HAP-1 (cell line): ENCODE data around the gene ZNF2.
"Not testable (repeated sequence)": the region's sequence is repeated elsewhere in the genome, so short reads cannot be mapped to it uniquely, and the experiment has no call there.

Experiments used
- DNase-seq, 2 experiments: peaks; one replicate each; pipeline ENCODE4 v3.0.0-alpha.2; 2016 to 2020; ENCODE audit warnings: low spot score in 2 of 2
- H3K27me3 ChIP-seq: fragments of 250-450 bp; sonication (Bioruptor Pico); 2 replicates; pipeline ENCODE4 v1.5.1; 2020; ENCODE audit warnings: low read depth, mild to moderate bottlenecking, moderate library complexity
- H3K36me3 ChIP-seq: fragments of 250-450 bp; sonication (Bioruptor Pico); replicated peaks from 2 replicates; pipeline ENCODE4 v1.5.1; 2020; ENCODE audit warnings: mild to moderate bottlenecking
- H3K4me1 ChIP-seq: fragments of 250-450 bp; sonication (Bioruptor Pico); 2 replicates; pipeline ENCODE4 v1.5.1; 2020; ENCODE audit warnings: mild to moderate bottlenecking
- H3K4me3 ChIP-seq: fragments of 250-450 bp; sonication (Bioruptor Pico); 2 replicates; pipeline ENCODE4 v1.5.1; 2020; ENCODE audit warnings: mild to moderate bottlenecking, moderate library complexity
- H3K9me3 ChIP-seq: fragments of 250-450 bp; sonication (Bioruptor Pico); 2 replicates; pipeline ENCODE4 v1.5.1; 2020; ENCODE audit warnings: mild to moderate bottlenecking, moderate library complexity
- in situ Hi-C: fragments of 300-500 bp; cut with MboI; formaldehyde crosslinking; loops from 3 replicates; pipeline ENCODE4 v1.14.3; 2020; ENCODE audit warnings: low sequenced_read_pairs, inconsistent platforms, mixed read lengths

ZNF2 gene

DNA sequence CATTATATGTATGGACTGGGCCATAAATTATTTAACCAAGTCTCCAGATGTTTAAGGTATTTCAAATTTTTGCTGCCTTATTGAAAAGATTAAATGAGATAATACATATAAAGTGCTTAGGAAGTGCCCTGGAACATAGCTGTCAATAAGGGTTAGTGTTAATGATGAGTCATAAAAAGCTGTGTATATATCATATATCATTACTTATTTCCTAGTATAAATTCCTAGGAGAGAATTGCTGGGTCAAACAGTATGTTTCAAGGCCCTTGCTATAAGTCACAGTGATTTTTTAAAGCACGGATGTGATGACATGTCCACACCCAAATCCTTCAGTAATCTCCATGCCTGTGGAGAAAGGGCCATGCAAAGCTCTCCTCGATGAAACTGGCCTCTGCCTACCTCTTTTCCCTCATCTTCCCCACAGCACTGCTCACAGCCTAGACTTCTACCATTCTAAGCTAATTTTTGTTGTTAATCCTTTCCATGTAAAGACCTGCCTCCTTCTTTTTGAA, 8.5 kb downstream of the ZNF2 start:
- DNase-seq = no peak
- H3K4me1 ChIP-seq = no peaks in the 10 kb centered on the region
- H3K36me3 ChIP-seq = no peaks in the 10 kb centered on the region
- in situ Hi-C loops = no loop called here
- H3K4me3 ChIP-seq = no peak overlapping the region
- H3K27me3 ChIP-seq = no peaks in the 10 kb centered on the region
- H3K9me3 ChIP-seq = no peaks in the 10 kb centered on the region

DNA sequence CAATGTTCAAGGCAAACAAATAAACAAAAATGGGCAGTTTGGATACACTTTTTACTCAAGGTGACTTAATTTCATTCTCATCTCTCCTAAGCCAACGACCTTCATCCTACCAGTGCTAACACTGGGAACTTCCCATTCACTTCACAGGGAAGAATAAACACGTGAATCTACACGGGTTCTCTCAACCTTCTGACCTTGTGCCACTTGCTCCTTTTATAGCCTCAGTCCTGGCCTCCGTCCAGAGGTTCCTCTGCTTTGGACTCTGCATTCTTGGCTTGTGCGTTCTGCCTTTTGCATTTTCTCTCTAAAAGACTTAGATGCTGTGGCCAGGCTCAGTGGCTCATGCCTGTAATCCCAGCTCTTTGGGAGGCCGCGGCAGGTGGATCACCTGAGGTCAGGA, 13.8 kb downstream of the ZNF2 start:
- no peaks in the 10 kb centered on the region for H3K9me3 ChIP-seq
- no peaks in the 10 kb centered on the region for H3K4me1 ChIP-seq
- no peaks in the 10 kb centered on the region for H3K27me3 ChIP-seq
- in situ Hi-C loops = no loop called here
- no peak overlapping the region for H3K4me3 ChIP-seq
- no peak for DNase-seq
- H3K36me3 ChIP-seq = peaks cover 15% of the 10 kb centered on the region

- Histone ChIP-seq H3K4me1 (no peaks in the 10 kb centered on the region), H3K36me3 (peaks cover 15% of the 10 kb centered on the region), H3K9me3 (no peaks in the 10 kb centered on the region), H3K4me3 (no peak overlapping the region), H3K27me3 (no peaks in the 10 kb centered on the region)
- in situ Hi-C loops = no loop called here
- DNase-seq = no peak
Observed at GRCh38 chr2:95181774-95182173, 16.2 kb downstream of the ZNF2 start.

DNA sequence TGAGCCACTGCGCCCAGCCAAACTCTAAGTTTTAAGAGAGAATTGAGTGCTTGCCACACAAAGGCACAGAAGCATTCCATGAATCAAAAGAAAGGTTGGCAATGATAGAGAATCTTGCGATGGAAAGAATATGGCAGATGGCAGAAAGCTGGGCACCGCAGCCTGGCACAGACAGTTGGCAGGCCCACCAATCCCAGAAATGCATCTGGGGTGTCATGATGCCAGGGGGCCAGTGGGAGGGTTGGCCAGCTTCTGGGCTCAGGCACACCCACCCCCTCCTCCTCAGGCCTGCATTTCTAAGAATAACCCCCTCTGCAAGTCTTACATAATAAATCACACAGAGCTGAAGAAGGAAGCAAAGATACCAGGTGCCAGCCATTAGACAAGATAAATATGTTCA, 19.6 kb downstream of the ZNF2 start:
- Histone ChIP-seq H3K9me3 (no peaks in the 10 kb centered on the region), H3K4me1 (no peaks in the 10 kb centered on the region), H3K27me3 (no peaks in the 10 kb centered on the region), H3K36me3 (peaks cover 15% of the 10 kb centered on the region), H3K4me3 (no peak overlapping the region)
- in situ Hi-C loops = no loop called here
- DNase-seq = no peak

DNA sequence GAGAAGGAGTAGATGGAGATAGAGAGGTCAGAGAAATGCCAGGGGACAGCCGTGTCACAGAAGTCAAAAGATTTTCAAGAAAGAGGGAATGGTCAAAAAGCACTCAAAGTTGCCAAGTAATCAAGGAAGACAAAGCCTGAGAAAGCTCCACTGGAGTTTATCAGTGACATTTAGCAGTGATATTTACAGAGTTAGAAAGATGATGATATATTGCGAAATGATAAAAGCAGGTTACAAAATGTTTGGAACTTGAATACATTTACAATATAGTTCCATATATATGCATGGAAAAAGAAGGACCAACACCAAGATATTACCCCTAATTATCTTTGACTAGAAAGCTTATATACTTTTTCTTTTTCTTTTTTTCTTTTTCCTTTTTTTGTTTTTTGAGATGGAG, 20.4 kb downstream of the ZNF2 start:
- DNase-seq = no peak
- no peaks in the 10 kb centered on the region for H3K4me1 ChIP-seq

DNA sequence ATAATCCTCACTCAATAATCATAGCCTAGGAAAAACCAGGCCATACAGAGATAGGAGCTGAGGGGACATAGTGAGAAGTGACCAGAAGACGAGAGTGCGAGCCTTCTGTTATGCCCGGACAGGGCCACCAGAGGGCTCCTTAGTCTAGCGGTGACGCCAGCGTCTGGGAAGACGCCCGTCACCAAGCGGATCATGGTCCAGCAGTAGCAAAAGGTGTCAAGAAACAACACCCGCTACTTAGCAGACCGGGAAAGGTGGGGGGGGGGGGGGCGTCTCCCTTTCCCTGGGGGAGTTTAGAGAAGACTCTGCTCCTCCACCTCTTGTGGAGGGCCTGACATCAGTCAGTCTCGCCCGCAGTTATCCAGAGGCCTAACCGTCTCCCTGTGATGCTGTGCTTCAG, 27.3 kb downstream of the ZNF2 start:
- in situ Hi-C loops, H3K9me3 ChIP-seq, H3K4me3 ChIP-seq, H3K4me1 ChIP-seq, H3K27me3 ChIP-seq, H3K36me3 ChIP-seq: not testable (repeated sequence)
- DNase-seq = peak in 1 of 2 experiments; percentile 70

More for the DNA sequence above, 20.4 kb downstream of the ZNF2 start:
- H3K4me3 ChIP-seq = no peak overlapping the region
- no peaks in the 10 kb centered on the region for H3K27me3 ChIP-seq
- in situ Hi-C loops = no loop called here
- peaks cover 10% of the 10 kb centered on the region for H3K36me3 ChIP-seq
- H3K9me3 ChIP-seq = no peaks in the 10 kb centered on the region

DNA sequence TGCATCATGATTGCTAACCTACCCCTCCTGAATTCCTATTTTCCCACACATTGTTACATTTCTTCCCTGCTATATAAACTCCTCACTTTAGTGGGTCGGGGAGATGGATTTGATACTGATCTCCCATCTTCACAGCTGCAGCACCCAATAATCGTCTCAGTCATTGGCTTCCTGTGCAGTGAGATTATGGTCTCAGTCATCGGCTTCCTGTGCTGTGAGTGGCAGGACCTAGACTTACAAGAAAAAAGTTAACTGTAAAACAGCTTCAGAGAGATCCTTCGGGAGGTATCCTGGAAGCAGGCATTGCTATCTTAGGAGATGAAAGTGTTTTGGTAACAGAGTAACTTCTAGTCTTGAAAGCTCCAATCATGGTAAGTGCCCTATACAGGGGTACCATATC, 38.3 kb downstream of the ZNF2 start:
- Histone ChIP-seq H3K9me3 (no peaks in the 10 kb centered on the region; the same call in 1 of the 2 replicates), H3K36me3 (peaks cover 3% of the 10 kb centered on the region; the same call in 1 of the 2 replicates), H3K4me3 (no peak overlapping the region), H3K27me3 (no peaks in the 10 kb centered on the region), H3K4me1 (peaks cover 5% of the 10 kb centered on the region)
- no peak for DNase-seq
- in situ Hi-C loops = no loop called here

- no peak for DNase-seq
- in situ Hi-C loops = no loop called here
- Histone ChIP-seq H3K36me3 (peaks cover 3% of the 10 kb centered on the region; the same call in 1 of the 2 replicates), H3K4me1 (peaks cover 5% of the 10 kb centered on the region), H3K9me3 (no peaks in the 10 kb centered on the region; the same call in 1 of the 2 replicates), H3K4me3 (no peak overlapping the region), H3K27me3 (no peaks in the 10 kb centered on the region)
Observed at GRCh38 chr2:95204396-95204795, 38.8 kb downstream of the ZNF2 start.

GRCh38 chr2:95206096-95206495, 40.5 kb downstream of the ZNF2 start:
- H3K36me3 ChIP-seq = peaks cover 3% of the 10 kb centered on the region; the same call in 1 of the 2 replicates
- peaks cover 2% of the 10 kb centered on the region; the same call in 1 of the 2 replicates for H3K9me3 ChIP-seq
- H3K4me1 ChIP-seq = peaks cover 5% of the 10 kb centered on the region
- H3K4me3 ChIP-seq = no peak overlapping the region
- no peaks in the 10 kb centered on the region for H3K27me3 ChIP-seq
- DNase-seq = no peak
- in situ Hi-C loops = no loop called here

- Histone ChIP-seq H3K9me3 (peaks cover 6% of the 10 kb centered on the region; the same call in 1 of the 2 replicates), H3K4me1 (peaks cover 5% of the 10 kb centered on the region), H3K36me3 (peaks cover 3% of the 10 kb centered on the region; the same call in 1 of the 2 replicates), H3K4me3 (peak within 1 kb of the TSS; percentile 53), H3K27me3 (no peaks in the 10 kb centered on the region)
- in situ Hi-C loops = no loop called here
- peak; percentile 88 to 95 for DNase-seq
Observed at GRCh38 chr2:95207111-95207961, 41.7 kb downstream of the ZNF2 start, which contains the start of gene ZNF892. ZNF892 (plus strand) TSS chr2:95207521; CDS start chr2:95207816, 295 bp downstream.

DNA sequence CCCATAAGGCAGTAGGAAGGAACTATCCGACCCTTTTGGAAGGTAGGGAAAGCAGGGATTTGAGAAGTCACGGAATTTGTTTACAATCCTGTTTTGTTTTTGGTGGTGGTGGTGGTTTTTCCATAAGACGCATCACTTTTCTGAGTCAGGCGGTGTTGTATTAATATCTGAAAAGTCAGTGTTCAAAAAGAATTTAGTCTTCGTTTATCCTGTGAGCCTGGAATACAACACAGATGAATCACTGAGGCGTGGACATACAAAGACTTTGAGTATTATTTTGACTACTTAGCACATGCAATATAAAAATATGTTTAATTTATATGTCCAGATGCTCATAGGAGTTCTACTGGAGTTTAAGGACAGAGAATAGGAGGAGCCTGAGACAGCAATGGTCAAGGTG, 42.5 kb downstream of the ZNF2 start:
- Histone ChIP-seq H3K4me3 (peak overlapping the region; percentile 53), H3K4me1 (peaks cover 5% of the 10 kb centered on the region), H3K36me3 (peaks cover 3% of the 10 kb centered on the region; the same call in 1 of the 2 replicates), H3K9me3 (peaks cover 11% of the 10 kb centered on the region; the same call in 1 of the 2 replicates), H3K27me3 (no peaks in the 10 kb centered on the region)
- no peak for DNase-seq
- in situ Hi-C loops = no loop called here

- H3K9me3 ChIP-seq = peaks cover 34% of the 10 kb centered on the region
- no peak for DNase-seq
- H3K4me1 ChIP-seq = no peaks in the 10 kb centered on the region
- H3K36me3 ChIP-seq = no peaks in the 10 kb centered on the region; the same call in 1 of the 2 replicates
- H3K27me3 ChIP-seq = no peaks in the 10 kb centered on the region
- in situ Hi-C loops = no loop called here
- H3K4me3 ChIP-seq = no peak overlapping the region
Observed at GRCh38 chr2:95215018-95215612, 49.5 kb downstream of the ZNF2 start.

- Histone ChIP-seq H3K27me3 (no peaks in the 10 kb centered on the region), H3K4me3 (no peak overlapping the region), H3K36me3 (no peaks in the 10 kb centered on the region), H3K4me1 (no peaks in the 10 kb centered on the region), H3K9me3 (peaks cover 7% of the 10 kb centered on the region)
- no peak for DNase-seq
- in situ Hi-C loops = no loop called here
Observed at GRCh38 chr2:95220449-95220848, 54.8 kb downstream of the ZNF2 start.

GRCh38 chr2:95225658-95226057, 60.0 kb downstream of the ZNF2 start:
- no peak for DNase-seq
- Histone ChIP-seq H3K4me1 (no peaks in the 10 kb centered on the region), H3K4me3 (no peak overlapping the region), H3K27me3 (no peaks in the 10 kb centered on the region), H3K36me3 (no peaks in the 10 kb centered on the region), H3K9me3 (0 out of 2 replicates have a peak, but pooled peaks cover 3% of the 10 kb centered on the region)
- in situ Hi-C loops = no loop called here
